22Rv1 (cell line): ENCODE data around the gene GABBR1.

Experiments
- CTCF ChIP-seq: fragments of 450-650 bp; IDR thresholded peaks from 2 replicates; pipeline ENCODE4 v1.5.1; 2017; ENCODE audit warnings: mild to moderate bottlenecking
- ZFX ChIP-seq: fragments of 450-650 bp; IDR thresholded peaks from 2 replicates; pipeline ENCODE4 v1.6.1; 2017; ENCODE audit warnings: antibody characterized with exemption, borderline replicate concordance

- TF ChIP-seq CTCF (no peak), ZFX (no peak)
Measured at GRCh38 chr6:29603456-29603855, 29.5 kb downstream of the GABBR1 start.
